Measurements from ENCODE around the gene ATP6V1E1.

DNA sequence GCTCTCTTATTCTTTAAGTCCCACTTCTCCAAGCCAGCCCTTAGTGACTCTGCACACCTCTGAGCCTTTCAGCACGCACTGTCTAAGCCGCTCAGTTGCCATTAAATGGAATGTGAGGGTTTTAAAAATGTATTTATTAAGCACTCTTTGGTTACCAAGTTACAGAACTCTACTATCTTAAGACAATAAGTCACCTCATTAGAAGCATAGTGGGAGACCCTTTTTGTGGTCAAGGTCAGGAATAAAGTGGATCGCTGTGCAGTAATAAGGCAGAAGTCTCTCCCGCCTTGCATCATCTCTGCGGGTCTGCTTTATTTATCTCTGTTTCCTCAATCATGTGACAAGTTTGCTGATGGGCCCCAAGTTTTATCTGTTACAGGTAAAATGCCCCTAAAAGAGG, 53.4 kb downstream of the ATP6V1E1 start:
- TF ChIP-seq EP300 (IDR thresholded peaks at IDR 0.05): no peak
- no peak for TF ChIP-seq CTCF (IDR thresholded peaks at IDR 0.05)

Measured in ovary (tissue), 3 donors.